ENCODE measurements around the gene FOXM1. TPM values are rescaled to one million over a fixed set of nuclear protein-coding genes. Genes with fewer than 3 reads are reported as not detected.

Gene FOXM1
- total RNA-seq, 1 experiment from 2014 or later: 61.9 TPM

GRCh38 chr12:2836574-2836973, 40.4 kb downstream of the FOXM1 start:
- DNase-seq (ENCODE audit: low spot score): no peak

- DNase-seq (ENCODE audit: low spot score): no peak
Observed at GRCh38 chr12:2835691-2836403, 41.1 kb downstream of the FOXM1 start.

DNA sequence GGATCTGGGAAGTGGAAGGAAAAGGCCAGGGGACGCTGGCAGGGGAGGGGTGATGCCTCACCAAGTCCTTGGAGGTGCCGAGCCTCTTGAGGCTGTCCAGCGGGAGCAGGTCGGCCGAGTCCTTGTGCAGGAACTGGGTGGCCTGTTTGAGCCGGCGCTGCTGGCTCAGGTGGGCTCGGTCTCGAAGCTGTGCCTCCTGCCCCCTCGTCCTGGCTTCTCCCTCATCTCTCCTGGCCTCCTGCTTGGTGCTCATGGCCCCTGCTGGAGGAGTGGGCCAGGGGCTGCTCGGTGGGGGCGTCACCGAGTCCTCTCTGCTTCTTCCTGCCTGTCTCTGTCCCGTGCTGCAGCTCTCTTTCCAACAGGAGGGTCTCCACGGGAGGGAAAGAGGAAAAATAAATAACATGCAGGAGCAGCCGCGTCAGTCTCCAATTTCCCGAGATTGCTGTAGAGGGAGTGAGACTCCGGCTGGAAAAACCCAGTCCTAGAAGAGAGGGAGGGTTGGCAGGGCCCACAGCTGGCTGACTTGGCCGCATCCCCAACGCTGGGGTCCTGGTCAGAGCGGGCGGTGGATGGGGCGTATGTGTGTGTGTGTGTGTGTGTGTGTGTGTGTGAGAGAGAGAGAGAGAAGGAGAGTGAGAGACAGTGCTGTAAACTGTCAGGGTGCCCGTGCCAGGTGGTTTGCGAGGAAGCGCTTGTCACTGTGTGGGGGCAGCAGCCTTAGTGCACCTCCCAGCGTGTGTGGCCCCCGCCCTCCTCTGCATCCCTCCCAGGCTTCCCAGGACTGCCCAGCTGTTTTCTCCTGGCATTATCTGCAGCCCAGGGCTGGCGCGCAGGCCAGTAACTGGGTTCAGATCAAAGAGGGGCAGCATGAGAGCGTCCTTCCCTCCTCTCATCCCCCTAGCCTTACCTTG, 42.1 kb downstream of the FOXM1 start, which contains the start of gene NRIP2:
Gene NRIP2 (minus strand): TSS at position 455 of the 911 bp plus-strand sequence. CDS start 52 bp downstream, at position 403.
- no peak for DNase-seq (ENCODE audit: low spot score)

DNA sequence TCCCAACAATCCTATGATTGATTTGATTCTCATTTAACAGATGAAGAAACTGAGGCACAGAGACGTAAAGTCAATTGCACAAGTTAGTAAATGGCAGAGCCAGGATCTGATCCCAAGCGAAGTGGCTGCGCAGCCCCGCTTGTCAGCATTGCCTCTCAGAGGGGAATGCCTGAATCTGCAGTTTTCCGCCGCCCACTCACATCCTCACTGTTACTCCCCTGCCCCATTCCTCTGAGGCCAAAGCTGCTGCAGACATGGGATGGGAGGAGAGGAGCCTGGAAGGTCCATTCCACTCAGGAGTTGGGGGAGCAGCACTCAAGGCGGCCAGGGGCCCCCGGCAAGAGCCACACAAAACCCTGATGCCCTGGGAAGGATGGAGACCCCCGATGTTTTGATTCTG, 43.2 kb downstream of the FOXM1 start:
- no peak for DNase-seq (ENCODE audit: low spot score)

GRCh38 chr12:2833327-2833726, 43.6 kb downstream of the FOXM1 start:
- DNase-seq (ENCODE audit: low spot score): no peak

DNA sequence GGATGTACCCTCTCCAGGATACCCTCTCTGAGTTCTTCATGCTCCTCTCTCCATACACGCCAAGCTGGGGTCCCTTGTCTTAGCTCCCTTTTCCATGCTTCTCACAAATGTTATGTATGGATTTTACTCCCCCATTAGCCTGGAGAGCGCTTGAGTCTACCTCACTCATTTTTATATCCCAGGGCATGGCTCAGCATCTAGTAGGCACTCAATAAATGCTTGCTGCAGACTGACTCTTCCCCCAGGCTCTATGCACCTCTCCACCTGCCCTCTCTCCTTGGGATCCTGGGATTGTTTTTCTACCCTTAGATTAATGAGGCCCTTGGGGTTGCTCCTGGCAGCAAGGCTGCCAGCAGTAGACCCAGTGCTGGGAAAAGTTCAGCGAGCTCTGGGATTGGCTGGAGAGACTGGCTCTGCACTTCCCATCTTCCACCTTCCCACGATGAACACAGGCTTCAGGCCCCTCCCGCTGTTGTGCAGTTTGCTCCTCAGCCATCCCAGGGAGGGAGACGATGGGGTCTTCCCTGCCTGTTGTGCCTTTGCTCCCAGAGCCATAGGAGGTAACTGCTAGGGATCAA, 44.3 kb downstream of the FOXM1 start:
- no peak for DNase-seq (ENCODE audit: low spot score)

DNA sequence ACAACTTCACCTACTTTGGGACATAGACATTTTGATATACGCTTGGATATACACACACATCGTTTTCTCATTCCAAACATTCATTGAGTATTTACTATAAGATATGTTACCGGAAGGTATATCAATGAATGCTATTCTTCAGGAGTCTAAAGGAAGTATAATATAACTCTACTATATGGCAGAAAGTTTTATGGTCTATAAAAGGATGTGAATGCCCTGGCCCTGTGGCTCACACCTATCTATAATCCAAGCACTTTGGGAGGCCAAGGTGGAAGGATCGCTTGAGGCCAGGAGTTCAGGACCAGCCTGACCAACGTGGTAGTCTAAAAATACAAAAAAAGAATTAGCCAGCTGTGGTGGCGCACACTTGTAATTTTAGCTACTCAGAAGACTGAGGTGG, 47.7 kb downstream of the FOXM1 start:
- DNase-seq (ENCODE audit: low spot score): no peak

GRCh38 chr12:2826721-2827515, 50.1 kb downstream of the FOXM1 start:
- DNase-seq (ENCODE audit: low spot score): no peak

DNA sequence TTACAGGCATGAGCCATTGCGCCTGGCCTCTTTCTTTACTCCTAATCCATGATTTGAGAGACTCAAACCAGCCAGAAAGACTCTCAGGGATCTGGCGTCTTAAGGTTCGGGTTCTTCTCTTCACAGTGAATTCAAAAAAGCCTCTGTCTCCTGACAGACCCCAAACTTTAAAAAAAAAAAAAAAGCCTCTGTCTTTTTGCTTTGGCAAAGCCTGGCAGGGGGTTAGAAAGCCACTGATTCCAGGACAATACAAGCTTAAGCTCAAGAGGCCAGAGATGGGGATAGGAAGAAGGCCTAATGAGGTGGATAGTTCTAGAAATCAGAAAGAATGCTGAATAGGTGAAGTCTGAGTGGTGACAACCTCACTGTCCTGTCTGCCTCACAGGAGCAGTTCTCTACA, 50.9 kb downstream of the FOXM1 start:
- DNase-seq (ENCODE audit: low spot score): no peak

DNA sequence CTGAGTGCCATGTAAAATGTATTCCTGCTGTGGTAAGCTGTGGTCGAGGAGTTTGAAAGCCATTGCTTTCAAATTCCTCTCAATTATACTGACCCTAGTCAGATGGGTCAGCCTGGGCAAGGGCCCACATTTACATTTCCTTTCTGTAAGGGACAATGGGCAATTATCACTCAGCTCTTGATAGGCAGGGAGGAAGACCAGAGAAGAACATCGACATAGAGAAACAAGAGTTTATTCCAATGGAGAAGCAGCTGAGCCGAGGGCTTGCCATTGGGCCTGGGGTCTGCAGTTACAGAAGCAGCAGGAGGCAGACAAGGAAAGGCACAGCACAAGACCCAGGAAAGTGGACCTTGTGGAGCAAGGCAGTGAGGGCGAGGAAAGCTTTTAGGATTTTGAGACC, 51.8 kb downstream of the FOXM1 start:
- DNase-seq (ENCODE audit: low spot score): no peak

- no peak for DNase-seq (ENCODE audit: low spot score)
Observed at GRCh38 chr12:2824541-2824940, 52.4 kb downstream of the FOXM1 start.

GRCh38 chr12:2823483-2823882, 53.5 kb downstream of the FOXM1 start:
- no peak for DNase-seq (ENCODE audit: low spot score)

DNA sequence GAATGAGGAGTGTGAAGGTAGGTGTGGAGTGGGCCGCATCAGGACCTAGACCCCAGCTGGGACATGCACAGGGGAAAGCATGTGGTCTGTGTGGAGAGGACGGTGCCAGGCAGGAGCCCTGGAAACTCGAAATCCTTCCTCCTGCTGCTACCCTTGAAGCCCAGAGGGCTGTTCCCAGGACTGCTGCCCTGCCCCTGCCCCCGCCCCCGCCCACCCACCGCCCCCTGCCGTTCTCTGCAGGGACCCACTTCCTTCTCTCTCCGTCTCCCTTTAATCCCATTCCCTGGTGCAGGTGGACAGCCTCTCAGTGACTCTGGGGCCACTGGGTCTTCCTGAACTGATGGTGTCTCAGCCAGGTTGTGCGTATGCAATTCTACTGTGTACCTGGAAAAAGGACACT, 56.5 kb downstream of the FOXM1 start:
- DNase-seq (ENCODE audit: low spot score): no peak

- DNase-seq (ENCODE audit: low spot score): no peak
Observed at GRCh38 chr12:2819810-2820209, 57.2 kb downstream of the FOXM1 start.

- peak; percentile 75 for DNase-seq (ENCODE audit: low spot score)
Observed at GRCh38 chr12:2813214-2814185, 63.5 kb downstream of the FOXM1 start.

DNA sequence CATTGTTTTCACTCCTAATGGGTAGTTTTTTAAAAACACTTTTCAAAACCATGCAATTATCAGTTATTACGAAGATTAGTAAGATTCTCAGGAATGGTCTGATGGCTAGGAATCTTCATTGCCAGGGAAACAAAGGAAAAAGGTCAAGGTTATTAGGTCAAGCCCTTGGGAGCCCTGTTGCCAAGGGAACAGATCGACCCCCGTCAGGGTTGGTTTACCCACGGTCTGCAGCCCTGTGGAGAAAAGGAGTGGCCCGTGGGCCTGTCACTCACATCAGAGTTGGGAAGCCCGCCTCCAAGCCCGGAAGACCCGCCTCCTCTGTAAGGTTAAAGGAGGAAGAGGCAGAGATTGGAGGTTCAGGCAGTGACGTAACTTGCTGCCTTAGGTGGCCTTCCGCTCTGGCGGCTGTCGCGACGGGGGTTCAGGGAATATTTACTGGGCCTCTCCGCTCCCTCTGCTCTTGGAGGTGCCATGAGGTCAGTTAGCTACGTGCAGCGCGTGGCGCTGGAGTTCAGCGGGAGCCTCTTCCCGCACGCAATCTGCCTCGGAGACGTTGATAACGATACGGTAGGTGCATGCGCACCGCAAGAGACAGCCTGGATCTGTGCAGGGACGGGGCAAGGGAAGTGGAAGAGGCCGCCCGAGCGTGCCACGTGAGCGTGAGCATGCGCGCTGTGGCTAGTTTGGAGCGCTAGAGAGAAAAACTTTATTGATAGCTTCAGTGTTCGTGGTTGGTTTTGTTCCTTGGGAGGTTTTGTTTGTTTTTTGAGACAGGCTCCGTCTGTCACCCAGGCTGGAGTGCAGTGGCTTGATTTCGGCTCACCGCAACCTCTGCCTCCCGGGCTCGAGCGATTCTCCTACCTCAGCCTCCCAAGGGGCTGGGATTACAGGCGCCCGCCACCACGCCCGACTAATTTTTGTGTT, 64.4 kb downstream of the FOXM1 start, which contains the start of gene ITFG2:
Gene ITFG2 (plus strand): TSS at position 379 of the 924 bp plus-strand sequence. CDS start 93 bp downstream, at position 472.
- peak; percentile 99 for DNase-seq (ENCODE audit: low spot score)

DNA sequence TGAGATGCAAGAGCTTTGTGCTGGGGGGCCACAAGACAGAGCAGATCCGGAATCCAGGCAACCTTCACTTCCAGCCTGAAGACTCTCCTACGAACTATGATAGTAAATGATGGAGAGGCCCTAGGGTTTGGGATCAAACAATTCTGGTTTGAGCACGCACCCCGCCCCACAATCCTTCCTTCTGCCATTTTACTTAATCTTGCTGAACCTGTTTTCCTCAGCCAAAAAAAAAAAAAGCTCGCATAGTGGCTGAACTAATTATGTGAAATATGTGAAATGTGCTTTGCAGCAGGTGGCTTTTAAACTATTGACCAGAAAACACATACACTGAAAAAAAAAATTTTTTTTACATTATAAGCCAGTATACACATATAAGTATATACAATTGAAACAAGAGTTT, 65.2 kb downstream of the FOXM1 start:
- DNase-seq (ENCODE audit: low spot score): no peak
